GM12891 (cell line): ENCODE measurements around the gene C10orf90.

Source experiments
- POLR2A ChIP-seq: IDR thresholded peaks from 2 replicates; pipeline ENCODE4 v1.6.1; 2011; ENCODE audit warnings: low read depth, low read length, control low read depth
- POLR2AphosphoS5 ChIP-seq: IDR thresholded peaks from 2 replicates; pipeline ENCODE4 v1.6.1; 2011; ENCODE audit warnings: low read depth, low read length, control low read depth
- TAF1 ChIP-seq: IDR thresholded peaks from 2 replicates; pipeline ENCODE4 v1.6.1; 2011; ENCODE audit warnings: low read depth, low read length, control low read depth

GRCh38 chr10:126651467-126651866, 19.0 kb downstream of the C10orf90 start:
- TF ChIP-seq POLR2AphosphoS5 (no peak), POLR2A (no peak), TAF1 (no peak)
